Mesodermal cell (in vitro differentiated cells): ENCODE data around the gene RPL10.

Source experiments
- H3K27ac ChIP-seq: 2 replicates; pipeline ENCODE4 v1.7.0; 2013; ENCODE audit warnings: mild to moderate bottlenecking, low read depth, low read length, moderate library complexity; ENCODE audit not compliant: severe bottlenecking
- H3K36me3 ChIP-seq: 2 replicates; pipeline ENCODE4 v1.7.1; 2013; ENCODE audit warnings: mild to moderate bottlenecking, low read length, moderate library complexity; ENCODE audit not compliant: control insufficient read depth, insufficient read depth
- H3K4me1 ChIP-seq: one replicate; pipeline ENCODE4 v1.7.1; 2013; ENCODE audit warnings: mild to moderate bottlenecking, low read length; ENCODE audit not compliant: insufficient read depth, control insufficient read depth, poor library complexity, severe bottlenecking
- H3K4me3 ChIP-seq: 2 replicates; pipeline ENCODE4 v1.7.0; 2013; ENCODE audit warnings: low read length, control low read depth, mild to moderate bottlenecking; ENCODE audit not compliant: insufficient read depth, poor library complexity, severe bottlenecking; ENCODE audit errors: extremely low read depth
- H3K9me3 ChIP-seq: 2 replicates; pipeline ENCODE4 v1.7.1; 2013; ENCODE audit warnings: mild to moderate bottlenecking, low read length, moderate library complexity; ENCODE audit not compliant: control insufficient read depth
- WGBS, 2 experiments: methylation state at CpG; one replicate each; pipeline ENCODE4 v1.1.5; 2013; ENCODE audit warnings: missing lambda C conversion rate in 2 of 2; ENCODE audit not compliant: insufficient coverage in 2 of 2; 5-methylcytosine and 5-hydroxymethylcytosine counted together

Gene RPL10

DNA sequence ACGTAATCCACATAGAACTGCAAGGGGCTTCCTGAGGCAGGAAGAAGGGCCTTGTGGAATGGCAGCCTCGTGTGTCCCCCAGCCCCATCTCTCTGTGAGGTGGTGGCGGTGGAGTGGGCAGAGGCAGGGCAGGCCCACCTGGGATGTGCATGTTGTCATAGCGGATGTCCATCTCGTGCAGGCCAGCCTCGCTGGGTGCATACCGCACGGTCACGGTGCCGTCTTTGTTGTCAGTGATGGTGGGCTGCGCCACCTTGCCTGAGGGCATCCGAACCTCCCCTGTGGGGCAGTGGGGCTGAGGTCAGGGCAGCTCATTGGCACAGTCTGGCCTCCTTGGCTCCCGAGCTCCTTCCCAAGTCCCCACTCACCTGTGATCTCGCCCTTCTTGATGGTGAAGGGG is 44.2 kb upstream of the RPL10 start:
- H3K9me3 ChIP-seq = no peaks in the 10 kb centered on the region
- peaks cover 65% of the 10 kb centered on the region for H3K36me3 ChIP-seq
- H3K4me3 ChIP-seq = no peak overlapping the region
- H3K4me1 ChIP-seq = no peaks in the 10 kb centered on the region
- no peak overlapping the region for H3K27ac ChIP-seq
- WGBS, 2 experiments = 97 to 100% methylated on average over 7 to 8 of the region's 14 CpGs

DNA sequence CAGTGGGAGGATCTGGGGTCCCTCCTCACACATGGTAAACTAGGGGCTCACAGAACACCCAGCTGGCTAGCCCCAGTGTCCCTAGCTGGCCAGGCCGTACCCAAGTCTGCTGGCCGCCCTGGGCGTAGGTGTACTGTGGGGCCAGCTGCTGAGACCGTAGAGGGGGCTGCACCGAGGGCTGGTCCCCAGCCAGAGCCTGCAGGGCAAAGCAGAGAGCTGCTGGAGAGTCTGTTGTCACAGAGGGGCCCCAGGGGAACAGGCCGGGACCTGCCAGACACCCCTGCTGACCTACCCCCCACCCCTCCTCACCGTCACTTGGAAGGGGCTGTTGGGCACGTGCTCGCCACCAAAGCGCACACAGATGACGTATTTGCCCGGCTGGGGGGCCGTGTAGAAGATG is 43.7 kb upstream of the RPL10 start:
- Histone ChIP-seq H3K27ac (no peak overlapping the region), H3K4me3 (no peak overlapping the region), H3K9me3 (no peaks in the 10 kb centered on the region), H3K36me3 (peaks cover 65% of the 10 kb centered on the region), H3K4me1 (no peaks in the 10 kb centered on the region)
- 95 to 100% methylated on average over 5 to 11 of the region's 13 CpGs for WGBS, 2 experiments

DNA sequence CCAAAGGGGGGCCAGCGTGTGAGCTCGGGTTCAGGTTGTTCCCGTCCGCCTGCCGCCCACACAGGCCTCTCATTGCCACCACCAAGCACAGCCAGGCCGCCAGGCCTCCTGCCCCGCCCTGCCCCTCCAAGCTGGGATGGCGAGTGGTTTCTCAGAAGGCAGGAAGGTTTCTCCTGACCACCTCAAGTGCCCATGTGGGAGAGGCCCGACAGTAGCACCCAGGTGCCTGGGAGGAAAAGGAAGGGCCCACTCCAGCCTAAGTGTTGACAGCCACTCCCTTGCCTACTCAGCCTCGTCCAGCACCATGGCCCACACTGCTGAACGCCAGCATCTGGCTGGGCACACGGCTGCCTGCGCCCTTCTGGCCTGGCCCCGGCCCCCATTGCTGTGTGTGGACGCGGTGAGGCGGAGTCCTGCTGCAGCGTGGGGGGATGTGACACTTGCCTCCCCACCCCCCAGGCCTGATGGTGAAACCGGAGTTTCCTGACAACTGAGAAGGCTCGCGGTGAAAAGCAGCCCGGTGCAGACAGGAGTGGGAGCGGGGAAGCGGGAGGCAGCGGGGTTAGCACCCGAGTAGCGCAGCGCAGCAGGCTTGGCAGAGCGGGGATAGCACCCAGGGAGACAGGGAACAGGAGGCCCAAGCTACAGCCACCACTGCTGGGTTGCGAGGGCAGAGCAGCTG is 42.9 kb upstream of the RPL10 start:
- Histone ChIP-seq H3K27ac (no peak overlapping the region), H3K9me3 (no peaks in the 10 kb centered on the region), H3K4me1 (no peaks in the 10 kb centered on the region), H3K36me3 (peaks cover 64% of the 10 kb centered on the region), H3K4me3 (no peak overlapping the region)
- WGBS, 2 experiments = 96 to 98% methylated on average over 8 to 14 of the region's 30 CpGs

DNA sequence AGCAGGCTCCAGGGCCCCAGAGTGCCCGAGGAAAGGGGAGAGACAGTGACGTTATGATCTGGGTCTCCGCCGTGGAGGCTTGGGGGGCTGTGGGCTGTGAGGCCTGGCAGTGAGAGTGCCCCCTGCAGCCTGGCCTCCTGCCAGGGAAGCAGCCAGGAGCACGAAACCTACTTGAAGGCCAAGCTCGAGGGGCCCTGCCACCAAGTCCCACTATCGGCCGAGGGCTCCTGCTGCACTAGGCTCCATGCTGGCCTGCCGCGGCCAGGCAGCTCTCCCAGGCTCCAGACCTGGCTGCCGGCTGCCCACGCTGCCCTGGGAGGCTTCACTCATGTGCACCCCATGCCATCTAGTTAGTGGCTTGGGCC is 42.4 kb upstream of the RPL10 start:
- Histone ChIP-seq H3K4me3 (no peak overlapping the region), H3K9me3 (no peaks in the 10 kb centered on the region), H3K27ac (no peak overlapping the region), H3K36me3 (peaks cover 63% of the 10 kb centered on the region), H3K4me1 (no peaks in the 10 kb centered on the region)
- 97 to 100% methylated on average over 2 to 10 of the region's 12 CpGs for WGBS, 2 experiments

DNA sequence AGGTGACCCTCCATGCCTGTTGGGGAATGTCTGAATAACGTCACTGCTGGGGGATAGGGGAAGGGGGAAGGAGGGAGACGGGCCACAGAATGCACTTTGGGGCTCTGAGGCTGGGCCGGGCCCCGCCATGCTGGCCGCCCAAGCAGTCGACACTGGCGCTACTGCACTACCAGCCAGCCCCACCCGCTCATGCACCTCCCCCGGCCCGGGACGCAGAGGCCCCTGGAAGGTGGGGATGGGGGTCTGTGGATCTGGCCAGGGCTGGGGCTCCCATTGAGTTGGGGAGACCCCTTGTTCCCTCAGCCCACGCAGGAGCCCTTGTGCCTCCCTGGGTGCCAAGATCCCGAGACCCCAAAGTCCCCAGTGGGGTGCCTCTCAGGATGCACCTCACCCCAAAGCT is 41.6 kb upstream of the RPL10 start:
- H3K4me3 ChIP-seq = no peak overlapping the region
- 97% methylated on average over 5 of the region's 13 CpGs; no CpG with 5 or more reads in 1 of the 2 experiments for WGBS, 2 experiments
- peaks cover 62% of the 10 kb centered on the region for H3K36me3 ChIP-seq
- H3K27ac ChIP-seq = no peak overlapping the region
- no peaks in the 10 kb centered on the region for H3K9me3 ChIP-seq
- H3K4me1 ChIP-seq = no peaks in the 10 kb centered on the region

DNA sequence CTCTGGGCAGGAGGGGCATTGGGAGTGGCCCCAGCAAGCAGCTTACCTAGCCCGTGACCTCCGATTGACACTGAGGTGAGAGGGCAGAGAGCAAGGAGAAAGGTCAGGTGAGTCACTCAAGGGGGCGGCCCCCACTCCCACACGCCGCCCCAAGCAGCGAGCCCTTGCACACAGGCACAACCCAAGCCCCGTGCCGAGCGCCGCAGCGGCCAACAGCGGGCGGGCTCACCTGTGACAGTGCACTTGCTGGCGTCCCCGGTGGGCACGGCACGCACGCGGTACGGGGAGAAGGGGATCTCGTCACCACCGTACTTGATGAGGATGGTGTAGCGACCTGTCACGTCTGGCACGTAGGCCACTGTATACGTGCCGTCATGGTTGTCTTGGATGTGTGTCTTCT is 41.0 kb upstream of the RPL10 start:
- H3K4me3 ChIP-seq = no peak overlapping the region
- peaks cover 60% of the 10 kb centered on the region for H3K36me3 ChIP-seq
- H3K4me1 ChIP-seq = no peaks in the 10 kb centered on the region
- no peaks in the 10 kb centered on the region for H3K9me3 ChIP-seq
- H3K27ac ChIP-seq = no peak overlapping the region
- WGBS, 2 experiments = 94 to 98% methylated on average over 14 to 26 of the region's 27 CpGs

DNA sequence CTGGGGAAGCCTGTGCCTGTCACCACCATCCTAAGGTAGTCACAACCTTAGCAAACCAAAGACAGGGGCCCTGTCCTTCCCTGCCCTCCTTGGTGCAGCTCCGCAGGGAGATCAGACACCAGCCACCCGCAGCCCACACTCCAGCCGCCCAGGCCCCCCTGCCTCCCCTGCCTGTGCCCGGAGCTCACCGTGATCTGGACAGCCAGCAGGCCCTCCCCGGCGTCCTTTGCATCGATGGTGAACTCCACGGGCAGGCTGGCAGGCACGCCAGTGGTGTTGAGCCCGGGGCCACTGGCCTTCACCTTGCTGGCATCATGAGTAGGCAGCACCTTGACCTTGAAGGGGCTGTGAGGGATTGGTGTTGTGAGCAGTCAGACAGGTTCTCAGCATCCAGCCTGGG is 40.2 kb upstream of the RPL10 start:
- H3K27ac ChIP-seq = no peak overlapping the region
- H3K9me3 ChIP-seq = no peaks in the 10 kb centered on the region
- peaks cover 63% of the 10 kb centered on the region for H3K36me3 ChIP-seq
- H3K4me1 ChIP-seq = no peaks in the 10 kb centered on the region
- no peak overlapping the region for H3K4me3 ChIP-seq
- WGBS, 2 experiments = 96 to 100% methylated on average over 3 to 6 of the region's 11 CpGs

DNA sequence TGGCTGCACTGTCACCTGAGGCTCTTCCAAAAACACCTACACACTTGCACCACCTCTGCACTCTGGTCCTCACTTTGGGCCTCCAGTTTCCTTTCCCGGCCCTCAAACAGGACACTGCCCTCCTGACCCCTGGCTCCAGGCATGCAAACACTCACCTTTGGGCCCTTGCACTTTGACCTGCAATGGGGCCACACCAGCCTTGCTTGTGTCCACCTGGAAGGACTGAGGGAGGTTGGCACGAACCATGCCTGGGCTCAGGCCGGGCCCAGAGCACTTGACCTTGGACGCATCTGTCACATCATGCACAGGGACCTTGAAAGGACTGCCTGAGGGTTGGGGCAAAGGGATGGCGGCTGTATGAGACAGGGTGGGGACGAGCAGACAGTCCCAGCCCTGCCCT is 39.3 kb upstream of the RPL10 start:
- H3K4me3 ChIP-seq = no peak overlapping the region
- H3K4me1 ChIP-seq = no peaks in the 10 kb centered on the region
- no peak overlapping the region for H3K27ac ChIP-seq
- peaks cover 63% of the 10 kb centered on the region for H3K36me3 ChIP-seq
- WGBS, 2 experiments = 96 to 100% methylated on average over 4 to 5 of the region's 6 CpGs
- H3K9me3 ChIP-seq = no peaks in the 10 kb centered on the region

DNA sequence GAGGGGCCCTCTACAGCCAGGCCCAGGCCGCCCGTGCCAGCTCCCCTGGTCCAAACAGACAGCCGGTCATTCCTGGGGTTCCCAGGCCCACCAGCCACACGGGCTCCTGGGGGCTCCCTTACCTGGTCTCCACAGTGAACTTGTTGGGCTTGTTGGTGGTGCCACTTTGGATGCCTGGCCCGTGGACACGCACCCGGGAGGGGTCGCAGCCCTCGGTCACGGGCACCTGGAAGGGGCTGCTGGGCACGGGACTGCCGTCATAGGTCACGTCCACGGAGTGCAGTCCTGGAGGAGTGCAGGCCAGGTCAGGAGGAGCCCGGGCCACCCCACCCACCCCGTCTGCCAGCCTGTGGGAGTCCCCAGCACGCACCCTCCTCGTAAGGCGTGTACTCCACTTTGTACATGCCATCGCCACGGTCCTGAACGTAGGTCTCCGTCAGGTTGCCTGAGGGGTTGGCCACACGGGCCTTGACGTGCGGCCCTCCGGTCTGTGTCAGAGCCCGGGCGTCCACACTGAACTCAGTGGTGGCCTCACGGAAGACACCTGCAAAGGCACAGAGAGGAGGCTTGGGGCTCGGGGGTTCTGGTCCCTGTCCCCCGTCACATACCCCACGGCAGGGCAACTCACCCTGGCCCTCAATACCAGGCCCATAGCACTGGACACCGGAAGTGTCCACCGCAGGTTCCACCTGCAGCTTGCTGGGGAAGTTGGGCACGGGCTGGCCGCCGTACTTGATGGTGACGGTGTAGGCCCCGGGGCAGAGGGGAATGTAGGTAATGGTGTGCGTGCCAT is 38.6 kb upstream of the RPL10 start:
- no peak overlapping the region for H3K4me3 ChIP-seq
- H3K36me3 ChIP-seq = peaks cover 69% of the 10 kb centered on the region
- H3K4me1 ChIP-seq = no peaks in the 10 kb centered on the region
- no peak overlapping the region for H3K27ac ChIP-seq
- 96% methylated on average over 23 of the region's 41 CpGs for WGBS, 2 experiments
- H3K9me3 ChIP-seq = no peaks in the 10 kb centered on the region

DNA sequence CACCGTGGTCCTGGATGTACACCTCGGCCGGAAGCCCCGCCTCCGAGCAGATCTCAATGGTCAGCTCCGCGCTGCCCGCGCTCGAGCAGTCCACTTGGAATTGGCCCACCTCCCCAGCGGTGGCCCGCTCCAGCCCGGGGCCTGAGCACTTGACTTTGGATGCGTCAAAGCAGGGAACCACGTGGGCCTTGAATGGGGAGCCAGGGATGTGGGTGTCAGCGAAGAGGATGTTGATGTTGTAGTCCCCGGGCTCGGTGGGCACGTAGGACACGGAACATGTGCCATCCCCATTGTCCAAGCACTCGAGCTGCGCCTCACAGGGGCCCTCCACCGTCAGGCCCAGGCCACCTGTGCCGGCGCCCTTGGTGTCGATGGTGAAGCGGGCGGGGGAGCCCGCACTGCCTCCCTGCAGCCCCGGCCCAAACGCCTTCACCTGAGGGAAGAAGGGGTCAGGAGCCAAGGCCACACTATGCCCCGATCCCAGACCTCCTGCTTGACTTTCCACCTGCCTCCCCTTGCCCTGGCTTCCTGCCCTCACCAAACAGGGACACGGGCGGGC is 37.9 kb upstream of the RPL10 start:
- Histone ChIP-seq H3K4me1 (no peaks in the 10 kb centered on the region), H3K36me3 (peaks cover 68% of the 10 kb centered on the region), H3K9me3 (no peaks in the 10 kb centered on the region), H3K4me3 (no peak overlapping the region), H3K27ac (no peak overlapping the region)
- 94 to 98% methylated on average over 12 to 15 of the region's 34 CpGs for WGBS, 2 experiments
